HEK293 (cell line): ENCODE data around the gene CDC42BPA.

Experiments
- CTCF ChIA-PET: fragments of 350-600 bp; formaldehyde crosslinking; extraction: SDS; loops from one replicate; lab custom pipeline; 2021; ENCODE audit warnings: antibody characterized with exemption; lab: Yijun Ruan, JAX
- POLR2A ChIA-PET: fragments of 300-600 bp; formaldehyde crosslinking; extraction: SDS; loops from one replicate; lab custom pipeline; 2020; ENCODE audit warnings: antibody characterized with exemption, inconsistent platforms; lab: Yijun Ruan, JAX
- H3K27ac ChIP-seq: fragments of 200-500 bp; sonication (Bioruptor generic); 2 replicates; pipeline ENCODE4 v1.5.1; 2014; ENCODE audit warnings: low read depth, low read length, control low read depth, inconsistent platforms; ENCODE audit errors: extremely low read depth
- H3K36me3 ChIP-seq, 2 experiments: fragments of 200-500 bp in 1 of 2; sonication (Bioruptor generic) in 1 of 2; 1 replicate in 1 of 2; 2 replicates in 1 of 2; pipeline ENCODE4 v1.5.1; 2014 to 2017; ENCODE audit warnings: inconsistent platforms in 2 of 2, low read length in 2 of 2; ENCODE audit not compliant: control insufficient read depth in 2 of 2, insufficient read depth in 1 of 2
- H3K4me1 ChIP-seq: fragments of 200-500 bp; sonication (Bioruptor generic); 2 replicates; pipeline ENCODE4 v1.5.1; 2014; ENCODE audit warnings: mild to moderate bottlenecking, low read length, inconsistent platforms; ENCODE audit not compliant: control insufficient read depth, insufficient read depth
- H3K4me3 ChIP-seq: 2 replicates; pipeline ENCODE4 v1.5.1; 2011; ENCODE audit warnings: low read depth, mild to moderate bottlenecking, control low read depth, low read length, moderate library complexity
- H3K9me3 ChIP-seq: fragments of 200-500 bp; sonication (Bioruptor generic); 2 replicates; pipeline ENCODE4 v1.5.1; 2014; ENCODE audit warnings: low read depth, low read length, inconsistent platforms; ENCODE audit not compliant: control insufficient read depth, insufficient read depth
- IKZF3 ChIP-seq: fragments of 450-650 bp; IDR thresholded peaks from 2 replicates; pipeline ENCODE4 v1.5.0; 2018; ENCODE audit warnings: missing biosample characterization, mild to moderate bottlenecking, missing genetic modification characterization, moderate library complexity
- KLF10 ChIP-seq: fragments of 450-650 bp; IDR thresholded peaks from 2 replicates; pipeline ENCODE4 v1.5.1; 2018; ENCODE audit warnings: missing biosample characterization, mild to moderate bottlenecking, missing genetic modification characterization
- KLF17 ChIP-seq: fragments of 450-650 bp; formaldehyde crosslinking; IDR thresholded peaks from 2 replicates; pipeline ENCODE4 v1.5.1; 2016; ENCODE audit warnings: missing biosample characterization, missing genetic modification characterization
- KLF9 ChIP-seq: fragments of 450-650 bp; formaldehyde crosslinking; IDR thresholded peaks from 2 replicates; pipeline ENCODE4 v1.5.1; 2016; ENCODE audit warnings: missing biosample characterization, missing genetic modification characterization, low read depth
- MEIS1 ChIP-seq: sonication (generic); formaldehyde crosslinking; IDR thresholded peaks from 2 replicates; pipeline ENCODE4 v1.8.1; 2022; ENCODE audit warnings: missing genetic modification reagents, mild to moderate bottlenecking, borderline replicate concordance
- PRDM10 ChIP-seq: fragments of 450-650 bp; formaldehyde crosslinking; IDR thresholded peaks from 2 replicates; pipeline ENCODE4 v1.5.1; 2016; ENCODE audit warnings: missing biosample characterization, missing genetic modification characterization
- SP2 ChIP-seq: fragments of 450-650 bp; formaldehyde crosslinking; IDR thresholded peaks from 2 replicates; pipeline ENCODE4 v1.5.1; 2016; ENCODE audit warnings: missing biosample characterization, missing genetic modification characterization
- ZBTB10 ChIP-seq: fragments of 450-650 bp; formaldehyde crosslinking; IDR thresholded peaks from 2 replicates; pipeline ENCODE4 v1.5.1; 2016; ENCODE audit warnings: missing biosample characterization, missing genetic modification characterization
- ZBTB21 ChIP-seq: fragments of 450-650 bp; formaldehyde crosslinking; IDR thresholded peaks from 2 replicates; pipeline ENCODE4 v1.5.1; 2017; ENCODE audit warnings: missing biosample characterization, missing genetic modification characterization
- ZNF121 ChIP-seq: fragments of 450-650 bp; formaldehyde crosslinking; IDR thresholded peaks from 2 replicates; pipeline ENCODE4 v1.5.1; 2016; ENCODE audit warnings: missing biosample characterization, missing genetic modification characterization
- ZNF184 ChIP-seq: fragments of 450-650 bp; IDR thresholded peaks from 2 replicates; pipeline ENCODE4 v1.5.1; 2018; ENCODE audit warnings: missing biosample characterization, mild to moderate bottlenecking, missing genetic modification characterization
- ZNF19 ChIP-seq: fragments of 450-650 bp; formaldehyde crosslinking; IDR thresholded peaks from 2 replicates; pipeline ENCODE4; 2016; ENCODE audit warnings: missing biosample characterization, missing genetic modification characterization, low read depth
- ZNF239 ChIP-seq: fragments of 450-650 bp; formaldehyde crosslinking; IDR thresholded peaks from 2 replicates; pipeline ENCODE4 v1.5.1; 2016; ENCODE audit warnings: missing biosample characterization, missing genetic modification characterization
- ZNF26 ChIP-seq: fragments of 450-650 bp; formaldehyde crosslinking; IDR thresholded peaks from 2 replicates; pipeline ENCODE4 v1.5.1; 2016; ENCODE audit warnings: missing biosample characterization, missing genetic modification characterization
- ZNF37A ChIP-seq: fragments of 450-650 bp; IDR thresholded peaks from 2 replicates; pipeline ENCODE4 v1.5.1; 2018; ENCODE audit warnings: missing biosample characterization, missing genetic modification characterization
- ZNF529 ChIP-seq: fragments of 450-650 bp; formaldehyde crosslinking; IDR thresholded peaks from 2 replicates; pipeline ENCODE4 v1.5.1; 2017; ENCODE audit warnings: missing genetic modification characterization, missing biosample characterization; ENCODE audit not compliant: insufficient replicate concordance
- ZNF548 ChIP-seq: fragments of 450-650 bp; formaldehyde crosslinking; IDR thresholded peaks from 2 replicates; pipeline ENCODE4 v1.5.1; 2016; ENCODE audit warnings: missing biosample characterization, missing genetic modification characterization
- ZNF677 ChIP-seq: fragments of 450-650 bp; IDR thresholded peaks from 2 replicates; pipeline ENCODE4 v1.5.0; 2018; ENCODE audit warnings: missing biosample characterization, mild to moderate bottlenecking, missing genetic modification characterization, moderate library complexity
- ZNF843 ChIP-seq: fragments of 450-650 bp; formaldehyde crosslinking; IDR thresholded peaks from 2 replicates; pipeline ENCODE4 v1.5.1; 2016; ENCODE audit warnings: missing biosample characterization, missing genetic modification characterization
- ZSCAN23 ChIP-seq: fragments of 450-650 bp; formaldehyde crosslinking; IDR thresholded peaks from 2 replicates; pipeline ENCODE4 v1.5.1; 2016; ENCODE audit warnings: missing biosample characterization, missing genetic modification characterization

CDC42BPA gene

GRCh38 chr1:227166559-227166958 is 151.7 kb downstream of the CDC42BPA start:
- POLR2A ChIA-PET, result no interaction called here

GRCh38 chr1:227161470-227161869 is 156.8 kb downstream of the CDC42BPA start:
- CTCF ChIA-PET, result interaction anchor here (0.6 kb wide), 1 partner anchor 26 kb away, joined by 4 read pairs; no protein-coding TSS in a partner anchor
- Histone ChIP-seq H3K27ac (no peak overlapping the region), H3K4me3 (no peak overlapping the region), H3K36me3 (peaks cover 0 to 11% of the 10 kb centered on the region in 2 experiments; a peak in 2 of 3 replicates), H3K9me3 (no peaks in the 10 kb centered on the region), H3K4me1 (no peaks in the 10 kb centered on the region)
- TF ChIP-seq ZBTB21 (tag by site-specific recombination) (no peak), ZNF843 (tag by site-specific recombination) (no peak)
- POLR2A ChIA-PET, result no interaction called here

More at GRCh38 chr1:227166559-227166958, 151.7 kb downstream of the CDC42BPA start:
- no peaks in the 10 kb centered on the region for H3K36me3 ChIP-seq
- TF ChIP-seq ZSCAN23 (tag by site-specific recombination) (no peak), KLF17 (tag by site-specific recombination) (no peak), ZNF529 (tag by site-specific recombination) (no peak), ZNF184 (tag by site-specific recombination) (no peak), ZBTB10 (tag by site-specific recombination) (no peak)
- TF ChIP-seq, all 188 proteins: peak for 0
- Histone ChIP-seq H3K27ac (no peak overlapping the region), H3K4me3 (no peak overlapping the region), H3K4me1 (no peaks in the 10 kb centered on the region), H3K9me3 (no peaks in the 10 kb centered on the region)
- CTCF ChIA-PET, result interaction anchor here (0.6 kb wide), 1 partner anchor 69 kb away, joined by 4 read pairs; no protein-coding TSS in a partner anchor

GRCh38 chr1:227156520-227156919 is 161.8 kb downstream of the CDC42BPA start:
- H3K4me1 ChIP-seq, result no peaks in the 10 kb centered on the region
- no peak overlapping the region for H3K27ac ChIP-seq
- no peaks in the 10 kb centered on the region for H3K9me3 ChIP-seq
- no peak overlapping the region for H3K4me3 ChIP-seq
- POLR2A ChIA-PET, result no interaction called here
- H3K36me3 ChIP-seq, result peaks cover 0 to 11% of the 10 kb centered on the region in 2 experiments; a peak in 2 of 3 replicates
- CTCF ChIA-PET, result no interaction called here
- TF ChIP-seq KLF10 (no peak), ZNF26 (tag by site-specific recombination) (no peak), SP2 (tag by site-specific recombination) (no peak), KLF9 (tag by site-specific recombination) (no peak), MEIS1 (CRISPR knock-in tag) (no peak), ZNF121 (no peak), ZNF37A (tag by site-specific recombination) (no peak), ZNF677 (tag by site-specific recombination) (no peak), ZNF548 (tag by site-specific recombination) (no peak), PRDM10 (tag by site-specific recombination) (no peak), IKZF3 (no peak), ZNF19 (tag by site-specific recombination) (no peak), ZNF239 (tag by site-specific recombination) (no peak)
